Measurements from ENCODE around the gene KLHDC2.
"Not testable (repeated sequence)": the region's sequence is repeated elsewhere in the genome, so short reads cannot be mapped to it uniquely, and the experiment has no call there.

Gene KLHDC2

GRCh38 chr14:49783394-49784014, 15.6 kb downstream of the KLHDC2 start:
- peaks cover 19% of the 10 kb centered on the region for H3K36me3 ChIP-seq (ENCODE audit: control insufficient read depth, insufficient read depth, low read length)
- no peaks in the 10 kb centered on the region for H3K9me3 ChIP-seq (ENCODE audit: control insufficient read depth, insufficient read depth, low read length)
- no peak overlapping the region for H3K4me3 ChIP-seq (ENCODE audit: low read depth, low read length)
- no peak overlapping the region for H3K9ac ChIP-seq (ENCODE audit: low read depth, low read length)
- H3K27me3 ChIP-seq (ENCODE audit: control insufficient read depth, insufficient read depth, low read length), result no peaks in the 10 kb centered on the region
- no peaks in the 10 kb centered on the region for H3K4me1 ChIP-seq (ENCODE audit: control insufficient read depth, insufficient read depth, low read length)

DNA sequence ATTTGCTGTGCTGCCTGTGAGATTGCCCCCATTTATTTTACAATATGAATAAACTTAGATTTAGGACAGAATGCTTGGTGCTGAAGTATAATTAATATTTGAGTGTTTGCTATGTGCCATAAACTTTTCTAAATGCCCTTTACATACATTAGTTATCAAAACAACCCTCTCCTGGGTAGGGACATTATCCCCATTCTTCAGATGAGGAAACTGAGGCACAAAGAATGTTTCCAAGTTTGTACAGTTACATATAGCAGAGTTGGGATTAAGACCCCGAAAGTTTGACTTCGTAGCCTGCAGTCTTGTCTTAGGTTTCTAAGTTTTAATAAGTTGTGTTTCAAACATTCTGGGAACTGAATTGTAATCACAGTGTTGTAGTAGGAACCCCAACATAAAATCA, 18.4 kb downstream of the KLHDC2 start:
- H3K4me1 ChIP-seq (ENCODE audit: control insufficient read depth, insufficient read depth, low read length), result no peaks in the 10 kb centered on the region
- no peaks in the 10 kb centered on the region for H3K9me3 ChIP-seq (ENCODE audit: control insufficient read depth, insufficient read depth, low read length)
- H3K9ac ChIP-seq (ENCODE audit: low read depth, low read length), result no peak overlapping the region
- peaks cover 22% of the 10 kb centered on the region for H3K36me3 ChIP-seq (ENCODE audit: control insufficient read depth, insufficient read depth, low read length)
- H3K27me3 ChIP-seq (ENCODE audit: control insufficient read depth, insufficient read depth, low read length), result no peaks in the 10 kb centered on the region
- H3K4me3 ChIP-seq (ENCODE audit: low read depth, low read length), result no peak overlapping the region

GRCh38 chr14:49792618-49793017, 24.7 kb downstream of the KLHDC2 start:
- Histone ChIP-seq H3K9me3 (ENCODE audit: control insufficient read depth, insufficient read depth, low read length) (no peaks in the 10 kb centered on the region), H3K4me1 (ENCODE audit: control insufficient read depth, insufficient read depth, low read length) (no peaks in the 10 kb centered on the region), H3K4me3 (ENCODE audit: low read depth, low read length) (no peak overlapping the region), H3K27me3 (ENCODE audit: control insufficient read depth, insufficient read depth, low read length) (no peaks in the 10 kb centered on the region), H3K36me3 (ENCODE audit: control insufficient read depth, insufficient read depth, low read length) (peaks cover 21% of the 10 kb centered on the region), H3K9ac (ENCODE audit: low read depth, low read length) (no peak overlapping the region)

DNA sequence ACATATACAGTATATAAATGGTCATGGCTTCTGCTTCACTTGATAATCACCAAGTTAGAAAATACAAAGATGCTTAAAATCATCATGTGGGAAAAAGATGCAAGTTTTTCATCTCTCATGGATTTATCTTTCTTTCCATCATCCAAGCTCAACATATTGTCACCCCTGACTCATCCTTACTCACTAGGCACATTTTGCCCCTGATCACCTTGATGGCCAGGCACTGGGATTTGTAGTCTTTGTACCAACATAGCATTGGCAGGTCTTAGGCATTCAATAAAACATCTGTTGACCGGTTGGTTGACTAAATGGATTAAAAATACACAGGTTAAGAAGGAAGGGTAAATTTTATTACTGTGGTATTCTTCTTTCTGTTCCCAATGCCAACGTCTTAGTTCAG, 28.1 kb downstream of the KLHDC2 start:
- H3K36me3 ChIP-seq (ENCODE audit: control insufficient read depth, insufficient read depth, low read length), result peaks cover 33% of the 10 kb centered on the region
- no peaks in the 10 kb centered on the region for H3K27me3 ChIP-seq (ENCODE audit: control insufficient read depth, insufficient read depth, low read length)
- H3K4me3 ChIP-seq (ENCODE audit: low read depth, low read length), result no peak overlapping the region
- no peaks in the 10 kb centered on the region for H3K4me1 ChIP-seq (ENCODE audit: control insufficient read depth, insufficient read depth, low read length)
- no peaks in the 10 kb centered on the region for H3K9me3 ChIP-seq (ENCODE audit: control insufficient read depth, insufficient read depth, low read length)
- H3K9ac ChIP-seq (ENCODE audit: low read depth, low read length), result no peak overlapping the region

DNA sequence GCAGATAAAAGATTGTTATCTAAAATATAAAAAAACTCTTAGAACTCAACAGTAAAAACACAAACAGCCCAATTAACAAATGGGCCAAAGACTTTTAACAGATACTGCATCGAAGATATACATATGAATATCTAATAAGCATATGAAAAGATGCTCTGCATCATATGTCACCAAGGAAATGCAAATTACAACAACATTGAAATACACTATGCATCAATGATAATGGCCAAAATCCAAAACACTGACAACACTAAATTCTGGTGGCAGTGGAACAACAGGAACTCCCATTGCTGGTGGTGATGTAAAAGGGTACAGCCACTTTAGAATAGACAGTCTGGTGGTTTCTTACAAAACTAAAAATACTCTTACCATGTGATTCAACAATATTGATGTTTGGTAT, 40.8 kb downstream of the KLHDC2 start:
- H3K4me3 ChIP-seq (ENCODE audit: low read depth, low read length), result no peak overlapping the region
- H3K27me3 ChIP-seq (ENCODE audit: control insufficient read depth, insufficient read depth, low read length), result no peaks in the 10 kb centered on the region
- peaks cover 10% of the 10 kb centered on the region for H3K36me3 ChIP-seq (ENCODE audit: control insufficient read depth, insufficient read depth, low read length)
- no peak overlapping the region for H3K9ac ChIP-seq (ENCODE audit: low read depth, low read length)
- peaks cover 4% of the 10 kb centered on the region for H3K4me1 ChIP-seq (ENCODE audit: control insufficient read depth, insufficient read depth, low read length)
- H3K9me3 ChIP-seq (ENCODE audit: control insufficient read depth, insufficient read depth, low read length), result no peaks in the 10 kb centered on the region

GRCh38 chr14:49816118-49816517, 48.2 kb downstream of the KLHDC2 start:
- not testable (repeated sequence) for H3K27me3 ChIP-seq (ENCODE audit: control insufficient read depth, insufficient read depth, low read length); H3K9ac ChIP-seq (ENCODE audit: low read depth, low read length); H3K36me3 ChIP-seq (ENCODE audit: control insufficient read depth, insufficient read depth, low read length); H3K4me1 ChIP-seq (ENCODE audit: control insufficient read depth, insufficient read depth, low read length); H3K9me3 ChIP-seq (ENCODE audit: control insufficient read depth, insufficient read depth, low read length); H3K4me3 ChIP-seq (ENCODE audit: low read depth, low read length)

DNA sequence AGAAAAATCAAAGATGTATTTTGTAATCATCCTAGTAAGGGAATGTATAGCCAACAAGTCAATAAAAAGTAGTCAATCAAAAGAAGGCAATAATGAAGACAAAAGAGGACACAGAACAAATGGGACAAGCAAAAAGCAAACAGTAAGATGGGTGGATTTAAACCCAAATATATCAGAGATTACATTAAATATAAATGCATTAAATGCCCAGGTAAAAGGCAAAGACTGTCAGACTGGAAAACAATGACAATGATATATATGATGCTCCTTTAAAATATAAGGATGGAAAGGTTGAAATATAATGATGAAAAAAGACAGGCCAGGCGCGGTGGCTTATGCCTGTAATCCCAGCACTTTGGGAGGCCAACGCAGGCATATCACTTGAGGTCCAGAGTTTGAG, 48.9 kb downstream of the KLHDC2 start:
- Histone ChIP-seq H3K36me3 (ENCODE audit: control insufficient read depth, insufficient read depth, low read length) (peaks cover 3% of the 10 kb centered on the region), H3K9ac (ENCODE audit: low read depth, low read length) (no peak overlapping the region), H3K4me1 (ENCODE audit: control insufficient read depth, insufficient read depth, low read length) (no peaks in the 10 kb centered on the region), H3K4me3 (ENCODE audit: low read depth, low read length) (no peak overlapping the region), H3K27me3 (ENCODE audit: control insufficient read depth, insufficient read depth, low read length) (no peaks in the 10 kb centered on the region), H3K9me3 (ENCODE audit: control insufficient read depth, insufficient read depth, low read length) (no peaks in the 10 kb centered on the region)

- no peaks in the 10 kb centered on the region for H3K4me1 ChIP-seq (ENCODE audit: control insufficient read depth, insufficient read depth, low read length)
- no peak overlapping the region for H3K4me3 ChIP-seq (ENCODE audit: low read depth, low read length)
- peaks cover 6% of the 10 kb centered on the region for H3K36me3 ChIP-seq (ENCODE audit: control insufficient read depth, insufficient read depth, low read length)
- H3K9me3 ChIP-seq (ENCODE audit: control insufficient read depth, insufficient read depth, low read length), result no peaks in the 10 kb centered on the region
- H3K27me3 ChIP-seq (ENCODE audit: control insufficient read depth, insufficient read depth, low read length), result no peaks in the 10 kb centered on the region
- no peak overlapping the region for H3K9ac ChIP-seq (ENCODE audit: low read depth, low read length)
Measured at GRCh38 chr14:49820176-49820575, 52.2 kb downstream of the KLHDC2 start.

GRCh38 chr14:49828640-49829039, 60.7 kb downstream of the KLHDC2 start:
- H3K9ac ChIP-seq (ENCODE audit: low read depth, low read length), result no peak overlapping the region
- peaks cover 11% of the 10 kb centered on the region for H3K36me3 ChIP-seq (ENCODE audit: control insufficient read depth, insufficient read depth, low read length)
- H3K27me3 ChIP-seq (ENCODE audit: control insufficient read depth, insufficient read depth, low read length), result no peaks in the 10 kb centered on the region
- H3K4me3 ChIP-seq (ENCODE audit: low read depth, low read length), result no peak overlapping the region
- no peaks in the 10 kb centered on the region for H3K9me3 ChIP-seq (ENCODE audit: control insufficient read depth, insufficient read depth, low read length)
- H3K4me1 ChIP-seq (ENCODE audit: control insufficient read depth, insufficient read depth, low read length), result no peaks in the 10 kb centered on the region
